Fibroblast of mammary gland (primary cell): ENCODE measurements around the gene IHH.

Source experiments
- DNase-seq: peaks from one replicate; pipeline ENCODE4 v3.0.0-alpha.2; 2010; ENCODE audit warnings: low read depth
- H3K4me3 ChIP-seq: 2 replicates; pipeline ENCODE4 v1.5.1; 2011; ENCODE audit warnings: low read depth, mild to moderate bottlenecking, low read length, moderate library complexity; ENCODE audit not compliant: control insufficient read depth
- TF ChIP-seq, protein P1 (sequence below): conservative IDR thresholded peaks from 2 replicates; pipeline ENCODE4 v1.5.1; 2011; ENCODE audit warnings: low read depth, low read length, inconsistent platforms; ENCODE audit not compliant: control insufficient read depth, insufficient read depth

The IHH gene

GRCh38 chr2:219031005-219031738, 29.5 kb downstream of the IHH start:
- H3K4me3 ChIP-seq: no peak overlapping the region
- no peak for DNase-seq
- TF ChIP-seq, protein P1, sequence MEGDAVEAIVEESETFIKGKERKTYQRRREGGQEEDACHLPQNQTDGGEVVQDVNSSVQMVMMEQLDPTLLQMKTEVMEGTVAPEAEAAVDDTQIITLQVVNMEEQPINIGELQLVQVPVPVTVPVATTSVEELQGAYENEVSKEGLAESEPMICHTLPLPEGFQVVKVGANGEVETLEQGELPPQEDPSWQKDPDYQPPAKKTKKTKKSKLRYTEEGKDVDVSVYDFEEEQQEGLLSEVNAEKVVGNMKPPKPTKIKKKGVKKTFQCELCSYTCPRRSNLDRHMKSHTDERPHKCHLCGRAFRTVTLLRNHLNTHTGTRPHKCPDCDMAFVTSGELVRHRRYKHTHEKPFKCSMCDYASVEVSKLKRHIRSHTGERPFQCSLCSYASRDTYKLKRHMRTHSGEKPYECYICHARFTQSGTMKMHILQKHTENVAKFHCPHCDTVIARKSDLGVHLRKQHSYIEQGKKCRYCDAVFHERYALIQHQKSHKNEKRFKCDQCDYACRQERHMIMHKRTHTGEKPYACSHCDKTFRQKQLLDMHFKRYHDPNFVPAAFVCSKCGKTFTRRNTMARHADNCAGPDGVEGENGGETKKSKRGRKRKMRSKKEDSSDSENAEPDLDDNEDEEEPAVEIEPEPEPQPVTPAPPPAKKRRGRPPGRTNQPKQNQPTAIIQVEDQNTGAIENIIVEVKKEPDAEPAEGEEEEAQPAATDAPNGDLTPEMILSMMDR: no peak

- DNase-seq: no peak
- TF ChIP-seq, protein P1: no peak
- no peak overlapping the region for H3K4me3 ChIP-seq
These were observed 30.4 kb downstream of the IHH start for GRCh38 chr2:219030177-219030940.

- H3K4me3 ChIP-seq: no peak overlapping the region
- TF ChIP-seq, protein P1: peak; percentile 88
- peak; percentile 71 for DNase-seq
These were observed 30.9 kb downstream of the IHH start for GRCh38 chr2:219029829-219030165.

DNA sequence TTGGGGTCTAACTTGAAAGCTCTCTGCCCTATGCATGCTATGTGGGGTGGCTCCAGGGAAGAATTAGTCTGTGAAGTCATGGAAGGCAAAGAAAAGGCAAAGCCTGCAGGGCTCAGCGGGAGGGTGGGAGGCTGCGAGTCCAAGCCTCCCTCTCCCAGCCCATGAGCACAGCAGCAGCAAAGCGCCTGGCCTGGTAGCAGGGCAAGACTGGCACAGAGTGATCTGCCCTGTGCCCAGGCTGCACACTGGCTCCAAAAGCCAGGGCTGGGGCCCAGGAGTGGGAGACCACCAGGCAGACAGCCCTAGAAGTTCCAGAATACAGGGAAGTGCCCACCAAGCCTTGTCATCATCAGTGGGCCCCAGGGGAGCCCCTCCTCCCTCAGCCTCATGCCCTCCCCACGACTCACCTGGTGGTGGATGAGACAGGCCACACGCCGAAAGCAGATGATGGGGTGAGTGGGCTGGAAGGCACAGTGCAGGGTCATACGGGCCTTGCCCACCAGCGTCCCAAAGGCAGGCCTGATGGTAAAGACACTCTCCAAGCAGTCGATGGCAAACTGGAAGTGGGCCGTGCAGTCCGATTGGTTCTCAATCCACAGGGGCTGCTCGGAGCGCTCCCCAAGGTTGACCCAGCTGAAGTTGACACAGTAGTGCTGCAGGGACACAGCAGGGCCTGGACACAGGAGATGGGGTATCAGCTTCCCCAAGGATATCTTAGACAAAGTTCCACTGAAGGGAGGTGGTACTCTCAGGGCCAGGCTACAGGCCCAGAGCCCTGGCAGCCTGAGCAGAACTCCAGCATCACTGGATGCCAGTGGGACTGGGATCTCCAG, 31.5 kb downstream of the IHH start:
- TF ChIP-seq, protein P1: no peak
- DNase-seq: no peak
- H3K4me3 ChIP-seq: no peak overlapping the region

DNA sequence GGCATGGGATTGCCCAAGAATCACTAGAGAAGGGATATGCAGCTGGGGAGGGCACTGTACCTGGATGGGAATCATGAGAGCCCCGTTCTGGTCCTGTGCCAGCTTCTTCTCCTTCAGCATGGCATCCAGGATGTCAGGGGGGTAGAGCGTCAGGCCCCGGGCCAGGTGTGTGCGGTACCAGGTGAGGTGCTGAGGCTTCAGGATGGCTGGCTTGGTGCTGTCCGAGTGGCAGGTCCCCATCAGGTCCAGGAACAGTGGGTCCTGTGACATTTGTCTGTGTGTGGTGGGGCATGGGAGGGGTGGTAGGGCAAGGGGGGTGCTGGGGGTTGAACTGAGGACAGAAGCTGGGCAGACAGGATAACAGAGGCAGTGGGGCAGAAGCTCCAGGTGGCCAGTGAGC, 32.6 kb downstream of the IHH start:
- no peak overlapping the region for H3K4me3 ChIP-seq
- TF ChIP-seq, protein P1: no peak
- no peak for DNase-seq

DNA sequence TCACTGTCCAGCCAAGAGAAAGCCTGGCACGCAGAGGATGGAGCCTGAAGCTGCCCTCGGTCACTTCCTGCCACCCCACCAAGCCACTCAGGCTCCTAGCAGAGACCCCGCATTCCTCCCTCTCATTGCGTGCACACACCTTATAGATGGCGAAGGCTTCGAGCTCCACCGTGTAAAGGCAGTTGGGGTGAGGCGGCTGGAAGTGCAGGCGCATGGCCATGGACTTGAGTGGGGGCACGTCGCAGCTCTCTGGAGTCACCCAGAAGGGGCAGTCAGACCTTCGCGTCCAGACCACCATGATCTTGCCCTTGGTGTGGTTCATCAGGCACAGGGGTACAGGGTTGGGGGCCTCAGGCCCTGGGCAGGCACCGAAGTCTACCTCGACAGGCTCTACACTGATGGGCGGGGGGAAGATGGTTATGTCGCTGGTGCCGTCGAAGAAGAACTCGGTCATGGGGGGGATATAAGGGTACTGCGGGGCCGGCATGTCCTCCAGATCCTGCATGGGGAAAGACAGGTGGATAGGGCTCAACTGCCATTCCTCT, 33.1 kb downstream of the IHH start:
- DNase-seq: no peak
- no peak overlapping the region for H3K4me3 ChIP-seq
- TF ChIP-seq, protein P1: no peak
